HG03066 (cell line): ENCODE results near the gene SPSB3.
"Not testable (repeated sequence)": the region's sequence is repeated elsewhere in the genome, so short reads cannot be mapped to it uniquely, and the experiment has no call there.

Source experiments
- ATAC-seq: cut with Tn5 transposase; IDR thresholded peaks from one replicate; pipeline ENCODE4 v1.9.1; 2021; ENCODE audit warnings: low read depth; ENCODE audit not compliant: unreplicated experiment

Gene SPSB3

GRCh38 chr16:1744338-1744840 is 38.0 kb downstream of the SPSB3 start:
- ATAC-seq, result no peak

DNA sequence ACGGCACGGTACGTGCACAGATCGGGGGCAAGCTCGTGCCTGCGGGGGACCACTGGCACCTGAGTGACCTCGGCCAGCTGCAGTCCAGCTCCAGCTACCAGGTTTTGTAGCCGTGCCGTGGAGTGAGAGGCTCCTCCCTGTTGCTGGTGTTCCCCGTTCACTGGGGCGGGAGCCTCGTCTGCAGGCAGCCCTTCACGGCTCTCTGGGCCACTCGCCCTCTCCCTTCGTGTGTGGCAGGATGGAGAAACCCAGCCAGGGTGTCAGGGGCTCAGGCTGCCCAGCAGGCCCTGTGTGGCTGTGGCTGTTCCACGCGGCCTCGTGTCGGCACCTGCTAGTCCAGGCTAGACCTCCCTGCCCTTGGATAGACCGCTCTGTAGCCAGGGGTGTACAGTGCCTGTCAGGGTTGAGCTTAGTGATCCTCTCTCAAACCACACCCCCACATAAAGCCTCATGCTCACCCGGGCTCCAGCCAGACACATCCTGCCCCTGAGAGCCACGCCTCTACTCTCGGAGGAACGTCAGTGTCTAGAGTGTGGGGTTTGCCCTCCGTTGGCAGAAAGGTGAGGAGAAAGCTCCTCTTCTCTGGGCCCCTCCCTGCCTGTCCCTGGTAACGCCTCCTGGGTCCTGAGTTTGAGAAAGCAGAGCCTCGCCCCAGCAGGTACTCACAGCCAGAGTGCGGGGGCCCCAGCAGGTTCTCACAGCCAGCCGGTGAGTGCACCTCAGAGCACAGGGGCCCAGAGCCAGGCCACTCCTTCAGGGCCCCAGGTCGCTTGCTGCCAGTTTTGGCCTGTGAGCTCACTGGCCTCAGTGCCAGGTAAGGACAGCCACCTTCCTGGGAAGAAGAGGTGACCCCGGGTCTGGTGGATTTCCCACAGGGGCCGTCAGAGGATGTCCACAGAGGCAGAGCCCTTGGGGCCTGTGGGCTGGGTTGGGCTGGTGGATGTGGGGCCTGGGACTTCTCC is 38.7 kb downstream of the SPSB3 start:
- ATAC-seq, result no peak

GRCh38 chr16:1741553-1742165 is 40.7 kb downstream of the SPSB3 start:
- ATAC-seq, result no peak

- ATAC-seq, result no peak
These were observed 41.4 kb downstream of the SPSB3 start for GRCh38 chr16:1740781-1741490.

- no peak for ATAC-seq
These were observed 42.1 kb downstream of the SPSB3 start for GRCh38 chr16:1740234-1740633.

- ATAC-seq, result no peak
These were observed 47.6 kb downstream of the SPSB3 start for GRCh38 chr16:1734816-1735215.

- no peak for ATAC-seq
These were observed 48.2 kb downstream of the SPSB3 start for GRCh38 chr16:1734123-1734522.

DNA sequence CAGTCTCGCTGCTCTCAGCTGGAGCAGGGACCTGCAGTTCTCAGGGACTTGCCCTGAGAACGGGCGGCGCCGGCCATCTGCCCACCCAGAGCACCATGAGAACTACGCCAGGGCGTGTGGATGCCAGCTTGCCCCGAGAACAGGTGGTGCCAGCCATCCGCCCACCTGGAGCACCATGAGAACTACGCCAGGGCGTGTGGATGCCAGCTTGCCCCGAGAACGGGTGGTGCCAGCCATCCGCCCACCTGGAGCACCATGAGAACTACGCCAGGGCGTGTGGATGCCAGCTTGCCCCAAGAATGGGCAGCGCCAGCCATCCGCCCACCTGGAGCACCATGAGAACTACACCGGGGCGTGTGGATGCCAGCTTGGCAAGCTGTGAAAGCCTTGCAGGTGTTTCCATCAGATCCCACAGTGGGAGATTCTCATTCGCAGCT is 49.8 kb downstream of the SPSB3 start:
- ATAC-seq, result not testable (repeated sequence)

DNA sequence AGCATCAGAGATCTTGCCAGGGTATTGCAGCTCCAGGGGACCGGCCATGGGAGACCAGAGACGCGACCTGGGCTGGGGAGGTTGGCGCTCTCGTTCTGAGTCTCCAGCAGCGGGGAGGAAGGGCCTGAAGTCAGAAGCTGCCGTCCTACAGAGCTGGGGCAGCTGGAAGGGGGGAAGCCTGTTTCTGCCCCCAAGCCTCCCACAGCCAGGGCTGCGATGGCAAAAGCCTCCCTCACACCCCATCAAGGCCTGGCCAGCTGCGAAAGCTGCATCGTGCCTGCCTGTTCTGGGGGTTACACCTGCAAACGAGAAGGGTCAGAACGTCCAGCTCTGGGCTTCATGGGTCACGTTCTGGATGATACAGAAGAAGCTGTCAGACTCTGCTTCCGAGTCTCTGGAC is 50.3 kb downstream of the SPSB3 start:
- ATAC-seq, result no peak

GRCh38 chr16:1731603-1732002 is 50.8 kb downstream of the SPSB3 start:
- no peak for ATAC-seq

DNA sequence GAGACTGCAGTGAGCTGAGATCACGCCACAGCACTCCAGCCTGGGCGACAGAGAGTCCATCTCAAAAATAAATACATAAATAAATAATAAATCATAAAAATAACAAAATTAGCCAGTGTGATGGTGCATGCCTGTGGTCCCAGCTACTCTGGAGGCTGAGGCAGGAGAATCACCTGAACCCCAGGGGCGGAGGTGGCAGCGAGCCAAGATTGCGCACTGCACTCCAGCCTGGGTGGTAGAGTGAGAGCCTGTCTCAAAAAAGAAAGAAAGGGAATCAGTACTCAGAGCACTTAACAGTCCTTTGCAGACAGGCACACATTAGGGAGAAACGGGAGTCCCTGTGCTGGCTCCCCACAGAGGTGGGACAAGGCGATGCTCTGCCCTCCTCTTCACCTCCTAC is 51.3 kb downstream of the SPSB3 start:
- ATAC-seq, result no peak

DNA sequence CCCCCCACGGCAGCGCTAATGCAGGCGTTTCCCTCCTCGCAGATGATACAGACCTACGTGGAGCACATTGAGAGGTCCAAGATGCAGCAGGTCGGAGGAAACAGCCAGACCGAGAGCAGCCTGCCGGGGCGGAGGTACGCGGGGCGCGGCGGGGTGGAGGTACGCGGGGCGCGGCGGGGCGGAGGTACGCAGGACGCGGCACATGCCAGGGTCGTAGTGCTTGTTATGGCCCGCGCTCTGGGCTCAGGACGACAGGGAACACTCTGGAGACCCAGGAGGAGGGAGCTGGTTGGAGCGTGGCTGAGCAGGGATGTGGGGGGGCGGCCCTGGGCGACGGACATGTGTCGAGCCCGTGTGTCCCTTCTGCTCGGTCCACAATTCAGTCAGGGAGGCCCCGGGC is 52.9 kb downstream of the SPSB3 start:
- no peak for ATAC-seq

- ATAC-seq, result no peak
These were observed 53.3 kb downstream of the SPSB3 start for GRCh38 chr16:1729026-1729425.

- no peak for ATAC-seq
These were observed 54.4 kb downstream of the SPSB3 start for GRCh38 chr16:1727651-1728624.
